Measurements from ENCODE around the gene RALA. TPM values are rescaled to one million over a fixed set of nuclear protein-coding genes. Genes with fewer than 3 reads are reported as not detected.

Gene RALA
- total and polyA plus RNA-seq, 2 donors from 2014 or later = 21.5 to 25.1 TPM

GRCh38 chr7:39693812-39694211 lies 70.4 kb downstream of the RALA start:
- Histone ChIP-seq H3K27ac (ENCODE audit: low read depth in 2 of 2, low read length in 2 of 2) (no peak overlapping the region), H3K4me3 (ENCODE audit: low read length in 3 of 3) (no peak overlapping the region), H3K36me3 (ENCODE audit: control insufficient read depth in 2 of 3, insufficient read depth in 3 of 3, low read length in 3 of 3) (peaks cover 3 to 8% (median 7%) of the 10 kb centered on the region in 3 donors), H3K9ac (ENCODE audit: low read length in 3 of 3) (no peak overlapping the region), H3K9me3 (ENCODE audit: control insufficient read depth in 2 of 3, insufficient read depth in 1 of 3, low read length in 3 of 3) (no peaks in the 10 kb centered on the region), H3K27me3 (ENCODE audit: control insufficient read depth, insufficient read depth, low read length) (no peaks in the 10 kb centered on the region), H3K4me1 (ENCODE audit: control insufficient read depth in 2 of 3, insufficient read depth in 2 of 3, low read depth in 1 of 3, low read length in 3 of 3) (no peaks in the 10 kb centered on the region)
- intact Hi-C loops (cut with DNase I) = no loop called here
- TF ChIP-seq CTCF (IDR thresholded peaks at IDR 0.05; ENCODE audit: borderline replicate concordance, extremely low read depth, insufficient read depth) = no peak
- DNase-seq (no peak), FAIRE-seq (no peak)

GRCh38 chr7:39695852-39696586 lies 72.6 kb downstream of the RALA start:
- FAIRE-seq (no peak), DNase-seq (no peak)
- Histone ChIP-seq H3K27me3 (ENCODE audit: control insufficient read depth, insufficient read depth, low read length) (no peaks in the 10 kb centered on the region), H3K9me3 (ENCODE audit: control insufficient read depth in 2 of 3, insufficient read depth in 1 of 3, low read length in 3 of 3) (no peaks in the 10 kb centered on the region), H3K9ac (ENCODE audit: low read length in 3 of 3) (no peak overlapping the region), H3K4me3 (ENCODE audit: low read length in 3 of 3) (no peak overlapping the region), H3K4me1 (ENCODE audit: control insufficient read depth in 2 of 3, insufficient read depth in 2 of 3, low read depth in 1 of 3, low read length in 3 of 3) (no peaks in the 10 kb centered on the region), H3K27ac (ENCODE audit: low read depth in 2 of 2, low read length in 2 of 2) (no peak overlapping the region), H3K36me3 (ENCODE audit: control insufficient read depth in 2 of 3, insufficient read depth in 3 of 3, low read length in 3 of 3) (peaks cover 4 to 6% (median 5%) of the 10 kb centered on the region in 3 donors)
- intact Hi-C loops (cut with DNase I) = no loop called here
- TF ChIP-seq CTCF (IDR thresholded peaks at IDR 0.05; ENCODE audit: borderline replicate concordance, extremely low read depth, insufficient read depth) = no peak

GRCh38 chr7:39696631-39697030 lies 73.3 kb downstream of the RALA start:
- H3K4me3 ChIP-seq (ENCODE audit: low read length in 3 of 3) = no peak overlapping the region
- intact Hi-C loops (cut with DNase I) = no loop called here
- no peaks in the 10 kb centered on the region for H3K4me1 ChIP-seq (ENCODE audit: control insufficient read depth in 2 of 3, insufficient read depth in 2 of 3, low read depth in 1 of 3, low read length in 3 of 3)
- DNase-seq (no peak), FAIRE-seq (no peak)
- H3K27me3 ChIP-seq (ENCODE audit: control insufficient read depth, insufficient read depth, low read length) = no peaks in the 10 kb centered on the region
- no peak overlapping the region for H3K9ac ChIP-seq (ENCODE audit: low read length in 3 of 3)
- H3K27ac ChIP-seq (ENCODE audit: low read depth in 2 of 2, low read length in 2 of 2) = no peak overlapping the region
- no peak for TF ChIP-seq CTCF (IDR thresholded peaks at IDR 0.05; ENCODE audit: borderline replicate concordance, extremely low read depth, insufficient read depth)
- no peaks in the 10 kb centered on the region for H3K9me3 ChIP-seq (ENCODE audit: control insufficient read depth in 2 of 3, insufficient read depth in 1 of 3, low read length in 3 of 3)
- H3K36me3 ChIP-seq (ENCODE audit: control insufficient read depth in 2 of 3, insufficient read depth in 3 of 3, low read length in 3 of 3) = peaks cover 4 to 6% (median 5%) of the 10 kb centered on the region in 3 donors
